ENCODE data around the gene PIH1D1. TPM values are rescaled to one million over a fixed set of nuclear protein-coding genes. Genes with fewer than 3 reads are reported as not detected.

The PIH1D1 gene
- total and polyA plus RNA-seq, 2 of the 8 experiments (the other 6 are each of a cell fraction or from before 2014, with no cell fraction given), result 146 to 195 TPM

- TF ChIP-seq GABPA (IDR thresholded peaks at IDR 0.05; ENCODE audit: borderline replicate concordance, insufficient read depth, low read length) (no peak), MAFK (IDR thresholded peaks at IDR 0.05; ENCODE audit: low read depth, low read length) (no peak), RFX5 (IDR thresholded peaks at IDR 0.05; ENCODE audit: borderline replicate concordance, low read depth, low read length) (no peak), SP1 (IDR thresholded peaks at IDR 0.05; ENCODE audit: low read depth, low read length) (peak; percentile 88), SP4 (IDR thresholded peaks at IDR 0.05; ENCODE audit: low read length) (0 out of 2 replicates have a peak, but pooled peaks have one; percentile 31)
Measured at GRCh38 chr19:49403404-49404187, 48.0 kb downstream of the PIH1D1 start (continued).

Measured in H1 (cell line).